Measurements from ENCODE around the gene PGR. TPM values are rescaled to one million over a fixed set of nuclear protein-coding genes. Genes with fewer than 3 reads are reported as not detected.

The PGR gene
- polyA plus RNA-seq, 2 of the 4 experiments (the other 2 are of a cell fraction): not detected

GRCh38 chr11:101030015-101030414 lies 99.6 kb downstream of the PGR start:
- ATAC-seq: no peak
- ChIA-PET CTCF (no interaction called here), POLR2A (no interaction called here)
- no peak overlapping the region for H3K4me3 ChIP-seq
- DNase-seq (ENCODE audit: low read depth in 1 of 2, low spot score in 1 of 2): no peak
- 0% methylated on average over 3 of the region's 3 CpGs for WGBS (ENCODE audit: missing lambda C conversion rate)
- no peak for TF ChIP-seq SMC3 (IDR thresholded peaks at IDR 0.05)
- TF ChIP-seq, protein P1, sequence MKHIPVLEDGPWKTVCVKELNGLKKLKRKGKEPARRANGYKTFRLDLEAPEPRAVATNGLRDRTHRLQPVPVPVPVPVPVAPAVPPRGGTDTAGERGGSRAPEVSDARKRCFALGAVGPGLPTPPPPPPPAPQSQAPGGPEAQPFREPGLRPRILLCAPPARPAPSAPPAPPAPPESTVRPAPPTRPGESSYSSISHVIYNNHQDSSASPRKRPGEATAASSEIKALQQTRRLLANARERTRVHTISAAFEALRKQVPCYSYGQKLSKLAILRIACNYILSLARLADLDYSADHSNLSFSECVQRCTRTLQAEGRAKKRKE (CRISPR knock-in tag; IDR thresholded peaks at IDR 0.05; ENCODE audit: low read depth): no peak
- no peak for TF ChIP-seq MAZ (IDR thresholded peaks at IDR 0.05; ENCODE audit: borderline replicate concordance, low read depth, low read length)
- TF ChIP-seq, protein P2, sequence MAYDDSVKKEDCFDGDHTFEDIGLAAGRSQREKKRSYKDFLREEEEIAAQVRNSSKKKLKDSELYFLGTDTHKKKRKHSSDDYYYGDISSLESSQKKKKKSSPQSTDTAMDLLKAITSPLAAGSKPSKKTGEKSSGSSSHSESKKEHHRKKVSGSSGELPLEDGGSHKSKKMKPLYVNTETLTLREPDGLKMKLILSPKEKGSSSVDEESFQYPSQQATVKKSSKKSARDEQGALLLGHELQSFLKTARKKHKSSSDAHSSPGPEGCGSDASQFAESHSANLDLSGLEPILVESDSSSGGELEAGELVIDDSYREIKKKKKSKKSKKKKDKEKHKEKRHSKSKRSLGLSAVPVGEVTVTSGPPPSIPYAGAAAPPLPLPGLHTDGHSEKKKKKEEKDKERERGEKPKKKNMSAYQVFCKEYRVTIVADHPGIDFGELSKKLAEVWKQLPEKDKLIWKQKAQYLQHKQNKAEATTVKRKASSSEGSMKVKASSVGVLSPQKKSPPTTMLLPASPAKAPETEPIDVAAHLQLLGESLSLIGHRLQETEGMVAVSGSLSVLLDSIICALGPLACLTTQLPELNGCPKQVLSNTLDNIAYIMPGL (CRISPR knock-in tag; IDR thresholded peaks at IDR 0.05; ENCODE audit: borderline replicate concordance): no peak
- no peak for TF ChIP-seq CHD2 (IDR thresholded peaks at IDR 0.05; ENCODE audit: low read length, partially characterized antibody)
- TF ChIP-seq TP53 (CRISPR knock-in tag; IDR thresholded peaks at IDR 0.05): no peak
- no peak for TF ChIP-seq ESRRA (IDR thresholded peaks at IDR 0.05; ENCODE audit: borderline replicate concordance, low read length)
- TF ChIP-seq MYC (IDR thresholded peaks at IDR 0.05; ENCODE audit: borderline replicate concordance, low read length): no peak
- TF ChIP-seq BCL3 (IDR thresholded peaks at IDR 0.05): no peak
- TF ChIP-seq NFE2L2 (conservative IDR thresholded peaks at IDR 0.05; ENCODE audit: low read length): no peak
- TF ChIP-seq ZNF302 (CRISPR knock-in tag; IDR thresholded peaks at IDR 0.05): no peak
- TF ChIP-seq HDAC2 (IDR thresholded peaks at IDR 0.05): no peak
- TF ChIP-seq, protein P3, sequence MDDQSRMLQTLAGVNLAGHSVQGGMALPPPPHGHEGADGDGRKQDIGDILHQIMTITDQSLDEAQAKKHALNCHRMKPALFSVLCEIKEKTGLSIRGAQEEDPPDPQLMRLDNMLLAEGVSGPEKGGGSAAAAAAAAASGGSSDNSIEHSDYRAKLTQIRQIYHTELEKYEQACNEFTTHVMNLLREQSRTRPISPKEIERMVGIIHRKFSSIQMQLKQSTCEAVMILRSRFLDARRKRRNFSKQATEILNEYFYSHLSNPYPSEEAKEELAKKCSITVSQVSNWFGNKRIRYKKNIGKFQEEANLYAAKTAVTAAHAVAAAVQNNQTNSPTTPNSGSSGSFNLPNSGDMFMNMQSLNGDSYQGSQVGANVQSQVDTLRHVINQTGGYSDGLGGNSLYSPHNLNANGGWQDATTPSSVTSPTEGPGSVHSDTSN (IDR thresholded peaks at IDR 0.05): no peak
- no peak for TF ChIP-seq CBX2 (IDR thresholded peaks at IDR 0.05; ENCODE audit: borderline replicate concordance, low read depth)
- H3K4me1 ChIP-seq: no peaks in the 10 kb centered on the region
- no peaks in the 10 kb centered on the region for H3K9me3 ChIP-seq
- no peak overlapping the region for H3K27ac ChIP-seq
- H3K4me2 ChIP-seq: no peak overlapping the region
- FAIRE-seq: no peak

DNA sequence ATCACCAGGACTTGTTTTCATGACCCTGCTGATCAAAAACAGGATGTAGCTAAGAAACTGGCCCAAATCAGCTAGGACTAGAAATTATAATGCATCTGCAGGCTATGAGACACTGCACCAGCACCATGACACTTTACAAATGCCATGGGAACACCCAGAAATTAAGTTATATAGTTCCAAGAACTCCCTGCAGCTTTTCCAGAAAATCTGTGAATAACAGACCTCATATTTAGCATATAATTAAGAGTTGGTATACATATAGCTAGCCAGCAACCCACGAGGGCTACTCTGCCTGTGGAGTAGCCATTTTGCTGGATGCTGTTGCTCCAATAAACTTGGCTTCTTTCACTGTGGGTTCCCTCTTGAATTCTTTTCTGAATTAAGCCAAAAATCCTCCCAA lies 101.0 kb downstream of the PGR start:
- H3K4me1 ChIP-seq: no peaks in the 10 kb centered on the region
- TF ChIP-seq HDAC2 (IDR thresholded peaks at IDR 0.05) (no peak), HEYL (CRISPR knock-in tag; IDR thresholded peaks at IDR 0.05) (no peak), KDM5A (IDR thresholded peaks at IDR 0.05) (no peak)
- TF ChIP-seq, protein P4, sequence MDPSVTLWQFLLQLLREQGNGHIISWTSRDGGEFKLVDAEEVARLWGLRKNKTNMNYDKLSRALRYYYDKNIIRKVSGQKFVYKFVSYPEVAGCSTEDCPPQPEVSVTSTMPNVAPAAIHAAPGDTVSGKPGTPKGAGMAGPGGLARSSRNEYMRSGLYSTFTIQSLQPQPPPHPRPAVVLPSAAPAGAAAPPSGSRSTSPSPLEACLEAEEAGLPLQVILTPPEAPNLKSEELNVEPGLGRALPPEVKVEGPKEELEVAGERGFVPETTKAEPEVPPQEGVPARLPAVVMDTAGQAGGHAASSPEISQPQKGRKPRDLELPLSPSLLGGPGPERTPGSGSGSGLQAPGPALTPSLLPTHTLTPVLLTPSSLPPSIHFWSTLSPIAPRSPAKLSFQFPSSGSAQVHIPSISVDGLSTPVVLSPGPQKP (IDR thresholded peaks at IDR 0.05; ENCODE audit: low read depth, low read length): no peak
- ChIA-PET CTCF (no interaction called here), POLR2A (no interaction called here)
- 0% methylated on average over 1 of the region's 1 CpG for WGBS (ENCODE audit: missing lambda C conversion rate)
- DNase-seq (ENCODE audit: low read depth in 1 of 2, low spot score in 1 of 2) (no peak), ATAC-seq (no peak), FAIRE-seq (no peak)
- H3K27ac ChIP-seq: no peak overlapping the region
- H3K9me3 ChIP-seq: no peaks in the 10 kb centered on the region
- no peak overlapping the region for H3K4me3 ChIP-seq
- H3K4me2 ChIP-seq: no peak overlapping the region

GRCh38 chr11:101022256-101022655 lies 107.4 kb downstream of the PGR start:
- H3K9me3 ChIP-seq: no peaks in the 10 kb centered on the region
- no peak overlapping the region for H3K27ac ChIP-seq
- H3K4me3 ChIP-seq: no peak overlapping the region
- CTCF ChIA-PET: no interaction called here
- DNase-seq (ENCODE audit: low read depth in 1 of 2, low spot score in 1 of 2) (no peak), ATAC-seq (no peak), FAIRE-seq (no peak)
- POLR2A ChIA-PET: no interaction called here
- no peaks in the 10 kb centered on the region for H3K4me1 ChIP-seq
- H3K4me2 ChIP-seq: no peak overlapping the region
- TF ChIP-seq HEYL (CRISPR knock-in tag; IDR thresholded peaks at IDR 0.05) (no peak), HDAC2 (IDR thresholded peaks at IDR 0.05) (no peak), PHF8 (IDR thresholded peaks at IDR 0.05; ENCODE audit: borderline replicate concordance, low read depth) (no peak), EHF (CRISPR knock-in tag; IDR thresholded peaks at IDR 0.05) (no peak), FOSB (CRISPR knock-in tag; IDR thresholded peaks at IDR 0.05) (no peak), JUN (IDR thresholded peaks at IDR 0.05) (no peak), USF2 (IDR thresholded peaks at IDR 0.05) (no peak), NPAS2 (CRISPR knock-in tag; IDR thresholded peaks at IDR 0.05; ENCODE audit: borderline replicate concordance) (no peak)
- TF ChIP-seq, protein P5, sequence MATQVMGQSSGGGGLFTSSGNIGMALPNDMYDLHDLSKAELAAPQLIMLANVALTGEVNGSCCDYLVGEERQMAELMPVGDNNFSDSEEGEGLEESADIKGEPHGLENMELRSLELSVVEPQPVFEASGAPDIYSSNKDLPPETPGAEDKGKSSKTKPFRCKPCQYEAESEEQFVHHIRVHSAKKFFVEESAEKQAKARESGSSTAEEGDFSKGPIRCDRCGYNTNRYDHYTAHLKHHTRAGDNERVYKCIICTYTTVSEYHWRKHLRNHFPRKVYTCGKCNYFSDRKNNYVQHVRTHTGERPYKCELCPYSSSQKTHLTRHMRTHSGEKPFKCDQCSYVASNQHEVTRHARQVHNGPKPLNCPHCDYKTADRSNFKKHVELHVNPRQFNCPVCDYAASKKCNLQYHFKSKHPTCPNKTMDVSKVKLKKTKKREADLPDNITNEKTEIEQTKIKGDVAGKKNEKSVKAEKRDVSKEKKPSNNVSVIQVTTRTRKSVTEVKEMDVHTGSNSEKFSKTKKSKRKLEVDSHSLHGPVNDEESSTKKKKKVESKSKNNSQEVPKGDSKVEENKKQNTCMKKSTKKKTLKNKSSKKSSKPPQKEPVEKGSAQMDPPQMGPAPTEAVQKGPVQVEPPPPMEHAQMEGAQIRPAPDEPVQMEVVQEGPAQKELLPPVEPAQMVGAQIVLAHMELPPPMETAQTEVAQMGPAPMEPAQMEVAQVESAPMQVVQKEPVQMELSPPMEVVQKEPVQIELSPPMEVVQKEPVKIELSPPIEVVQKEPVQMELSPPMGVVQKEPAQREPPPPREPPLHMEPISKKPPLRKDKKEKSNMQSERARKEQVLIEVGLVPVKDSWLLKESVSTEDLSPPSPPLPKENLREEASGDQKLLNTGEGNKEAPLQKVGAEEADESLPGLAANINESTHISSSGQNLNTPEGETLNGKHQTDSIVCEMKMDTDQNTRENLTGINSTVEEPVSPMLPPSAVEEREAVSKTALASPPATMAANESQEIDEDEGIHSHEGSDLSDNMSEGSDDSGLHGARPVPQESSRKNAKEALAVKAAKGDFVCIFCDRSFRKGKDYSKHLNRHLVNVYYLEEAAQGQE (IDR thresholded peaks at IDR 0.05): no peak
